IMR-90 (cell line): ENCODE results near the gene VPS13A. TPM values are rescaled to one million over a fixed set of nuclear protein-coding genes. Genes with fewer than 3 reads are reported as not detected.

Experiments
- ATAC-seq: fragments of 200-7000 bp; cut with Tn5 transposase; 2 replicates; pipeline ENCODE4 v1.9.1; 2020; ENCODE audit warnings: low read depth, mild to moderate bottlenecking, moderate library complexity
- BruUV-seq: library from RNA; stranded (reverse); fragments of 400-500 nt; replicated peaks from 2 replicates; lab custom pipeline; 2021; lab: Mats Ljungman, UMichigan
- CTCF ChIA-PET: fragments of 300-600 bp; formaldehyde crosslinking; extraction: SDS; loops from one replicate; lab custom pipeline; 2021; ENCODE audit warnings: antibody characterized with exemption; lab: Yijun Ruan, JAX
- POLR2A ChIA-PET: fragments of 300-600 bp; sonication (Branson Sonifier 250); formaldehyde crosslinking; loops from one replicate; lab custom pipeline; 2022; ENCODE audit warnings: antibody characterized with exemption; ENCODE audit not compliant: unreplicated experiment; lab: Charles Lee
- DNase-seq: peaks from one replicate; pipeline ENCODE4 v3.0.0; 2013
- H2AFZ ChIP-seq: replicated peaks from 2 replicates; pipeline ENCODE3; 2013; ENCODE audit warnings: low read length, mild to moderate bottlenecking; ENCODE audit not compliant: poor library complexity
- H2AK5ac ChIP-seq: 2 replicates; pipeline ENCODE4 v1.6.1; 2013; ENCODE audit warnings: low read depth, low read length, inconsistent platforms
- H2AK9ac ChIP-seq: replicated peaks from 2 replicates; pipeline ENCODE3; 2013; ENCODE audit warnings: mild to moderate bottlenecking, low read depth, low read length, moderate library complexity; ENCODE audit not compliant: poor library complexity
- H2BK120ac ChIP-seq: 2 replicates; pipeline ENCODE4 v1.6.1; 2013; ENCODE audit warnings: low read depth, low read length, inconsistent platforms
- H2BK15ac ChIP-seq: 3 replicates; pipeline ENCODE4 v1.6.1; 2013; ENCODE audit warnings: low read depth, low read length, inconsistent platforms
- H2BK20ac ChIP-seq: 2 replicates; pipeline ENCODE4 v1.6.1; 2013; ENCODE audit warnings: low read depth, mild to moderate bottlenecking, inconsistent platforms, low read length, moderate library complexity
- H2BK5ac ChIP-seq: 2 replicates; pipeline ENCODE4 v1.6.1; 2013; ENCODE audit warnings: mild to moderate bottlenecking, low read depth, low read length, inconsistent platforms; ENCODE audit not compliant: poor library complexity, severe bottlenecking
- H3K14ac ChIP-seq: replicated peaks from 2 replicates; pipeline ENCODE4 v1.6.1; 2013; ENCODE audit warnings: low read depth, low read length, inconsistent platforms
- H3K18ac ChIP-seq: 2 replicates; pipeline ENCODE4 v1.6.1; 2013; ENCODE audit warnings: low read depth, low read length, control low read depth
- H3K23ac ChIP-seq: 2 replicates; pipeline ENCODE4 v1.6.1; 2013; ENCODE audit warnings: low read depth, low read length, inconsistent platforms
- H3K27ac ChIP-seq: 2 replicates; pipeline ENCODE4 v1.5.1; 2013; ENCODE audit warnings: mild to moderate bottlenecking, control low read depth, low read length; ENCODE audit not compliant: insufficient read depth
- H3K27me3 ChIP-seq: 2 replicates; pipeline ENCODE4 v1.6.1; 2013; ENCODE audit warnings: low read length; ENCODE audit not compliant: control insufficient read depth, insufficient read depth
- H3K36me3 ChIP-seq: 2 replicates; pipeline ENCODE4 v1.6.1; 2013; ENCODE audit warnings: low read length, mixed read lengths; ENCODE audit not compliant: control insufficient read depth, insufficient read depth
- H3K4ac ChIP-seq: 2 replicates; pipeline ENCODE4 v1.6.1; 2013; ENCODE audit warnings: low read depth, low read length, inconsistent platforms
- H3K4me1 ChIP-seq: 2 replicates; pipeline ENCODE4 v1.6.1; 2013; ENCODE audit warnings: low read length, mixed read lengths; ENCODE audit not compliant: control insufficient read depth, insufficient read depth
- H3K4me2 ChIP-seq: 2 replicates; pipeline ENCODE4 v1.6.1; 2013; ENCODE audit warnings: low read depth, mild to moderate bottlenecking, control low read depth, low read length, moderate library complexity
- H3K4me3 ChIP-seq: 2 replicates; pipeline ENCODE4 v1.5.1; 2013; ENCODE audit warnings: low read depth, mild to moderate bottlenecking, control low read depth, low read length, moderate library complexity; ENCODE audit not compliant: insufficient read depth
- H3K56ac ChIP-seq: 2 replicates; pipeline ENCODE4 v1.6.1; 2013; ENCODE audit warnings: low read length, inconsistent platforms; ENCODE audit not compliant: insufficient read depth; ENCODE audit errors: extremely low read depth
- H3K79me1 ChIP-seq, 2 experiments: 2 replicates each; pipeline ENCODE4 v1.6.1; 2013; ENCODE audit warnings: low read length in 2 of 2, inconsistent platforms in 1 of 2, low read depth in 1 of 2
- H3K9ac ChIP-seq: 2 replicates; pipeline ENCODE4 v1.6.1; 2013; ENCODE audit warnings: low read depth, low read length, control low read depth
- H3K9me1 ChIP-seq: 2 replicates; pipeline ENCODE4 v1.6.1; 2013; ENCODE audit warnings: low read length, inconsistent platforms; ENCODE audit not compliant: insufficient read depth
- H3K9me3 ChIP-seq: 2 replicates; pipeline ENCODE4 v1.6.1; 2013; ENCODE audit warnings: low read length; ENCODE audit not compliant: control insufficient read depth, insufficient read depth
- H4K20me1 ChIP-seq: 2 replicates; pipeline ENCODE4 v1.6.1; 2013; ENCODE audit warnings: low read length, inconsistent platforms; ENCODE audit not compliant: insufficient read depth
- H4K5ac ChIP-seq: 2 replicates; pipeline ENCODE4 v1.6.1; 2013; ENCODE audit warnings: mild to moderate bottlenecking, low read depth, low read length, control low read depth
- H4K8ac ChIP-seq, 2 experiments: 2 replicates each; pipeline ENCODE4 v1.6.1; 2013; ENCODE audit warnings: low read depth in 2 of 2, low read length in 2 of 2, control low read depth in 1 of 2, inconsistent platforms in 1 of 2
- H4K91ac ChIP-seq: 2 replicates; pipeline ENCODE4 v1.6.1; 2013; ENCODE audit warnings: low read depth, low read length, inconsistent platforms; ENCODE audit not compliant: insufficient read depth
- BHLHE40 ChIP-seq: fragments of 150-350 bp; IDR thresholded peaks from 2 replicates; pipeline ENCODE4 v1.6.1; 2016; ENCODE audit warnings: mild to moderate bottlenecking, low read depth, low read length
- CEBPB ChIP-seq: IDR thresholded peaks from 2 replicates; pipeline ENCODE4 v1.6.1; 2012; ENCODE audit warnings: low read depth, low read length, improper control_type of control experiment
- CHD1 ChIP-seq: IDR thresholded peaks from 2 replicates; pipeline ENCODE4 v1.6.1; 2012; ENCODE audit warnings: low read depth, low read length, improper control_type of control experiment
- ELK1 ChIP-seq: fragments of 150-350 bp; IDR thresholded peaks from 2 replicates; pipeline ENCODE4 v1.6.1; 2016; ENCODE audit warnings: low read depth, mild to moderate bottlenecking, low read length, moderate library complexity, borderline replicate concordance
- FOS ChIP-seq: fragments of 150-350 bp; IDR thresholded peaks from 2 replicates; pipeline ENCODE4 v1.6.1; 2016; ENCODE audit warnings: low read depth, low read length
- MAFK ChIP-seq: IDR thresholded peaks from 2 replicates; pipeline ENCODE4 v1.6.1; 2012; ENCODE audit warnings: low read depth, low read length, improper control_type of control experiment
- MAZ ChIP-seq: IDR thresholded peaks from 2 replicates; pipeline ENCODE4 v1.6.1; 2012; ENCODE audit warnings: low read depth, mild to moderate bottlenecking, low read length, improper control_type of control experiment, moderate library complexity, borderline replicate concordance
- MXI1 ChIP-seq: IDR thresholded peaks from 2 replicates; pipeline ENCODE4 v1.6.1; 2012; ENCODE audit warnings: low read depth, mild to moderate bottlenecking, low read length, moderate library complexity, borderline replicate concordance
- NFE2L2 ChIP-seq: fragments of 150-350 bp; IDR thresholded peaks from 2 replicates; pipeline ENCODE4 v1.6.1; 2016; ENCODE audit warnings: low read depth, mild to moderate bottlenecking, low read length
- POLR2A ChIP-seq: IDR thresholded peaks from 2 replicates; pipeline ENCODE4 v1.6.1; 2012; ENCODE audit warnings: mild to moderate bottlenecking, low read depth, low read length
- RAD21 ChIP-seq: IDR thresholded peaks from 2 replicates; pipeline ENCODE4 v1.6.1; 2012; ENCODE audit warnings: low read length, improper control_type of control experiment
- RCOR1 ChIP-seq: IDR thresholded peaks from 2 replicates; pipeline ENCODE4 v1.6.1; 2012; ENCODE audit warnings: mild to moderate bottlenecking, low read length, improper control_type of control experiment; ENCODE audit not compliant: insufficient replicate concordance
- RFX5 ChIP-seq: IDR thresholded peaks from 2 replicates; pipeline ENCODE4 v1.8.0; 2012; ENCODE audit warnings: low read depth, mild to moderate bottlenecking, low read length, moderate library complexity
- SMC3 ChIP-seq: fragments of 150-350 bp; IDR thresholded peaks from 2 replicates; pipeline ENCODE4 v1.6.1; 2016; ENCODE audit warnings: low read depth, mild to moderate bottlenecking, antibody characterized with exemption, low read length, moderate library complexity
- USF2 ChIP-seq: fragments of 150-350 bp; IDR thresholded peaks from 2 replicates; pipeline ENCODE4 v1.6.1; 2017; ENCODE audit warnings: mild to moderate bottlenecking, antibody characterized with exemption, low read length, low read depth
- WGBS, 2 experiments: methylation state at CpG; one replicate each; pipeline versions ENCODE4 v1.1.5 to v1.1.7; 2013; ENCODE audit warnings: missing lambda C conversion rate in 2 of 2; ENCODE audit not compliant: insufficient read length in 1 of 2; ENCODE audit errors: extremely low coverage in 2 of 2; 5-methylcytosine and 5-hydroxymethylcytosine counted together
- dilution Hi-C: fragments of 300-500 bp; cut with HindIII; formaldehyde crosslinking; loops from one replicate; pipeline ENCODE4 v1.14.3; 2018; ENCODE audit warnings: low sequenced_read_pairs; ENCODE audit not compliant: unreplicated experiment
- in situ Hi-C: fragments of 300-500 bp; cut with MboI; formaldehyde crosslinking; loops from 3 replicates; pipeline ENCODE4 v1.14.3; 2019; ENCODE audit warnings: low sequenced_read_pairs, inconsistent platforms, mixed read lengths
- intact Hi-C: fragments of 100-400 bp; cut with micrococcal nuclease; formaldehyde crosslinking; loops from 2 replicates; pipeline ENCODE4 v1.10.0; 2022
- polyA plus RNA-seq, 3 experiments: library from polyadenylated mRNA; depleted of rRNA; stranded (reverse); fragments of >200 nt; gene quantifications; 2 replicates each; pipeline ENCODE4 v1.2.3, GENCODE V29; 2012; ENCODE audit warnings: low replicate concordance in 1 of 3
- total RNA-seq: library from RNA; depleted of rRNA; stranded (reverse); fragments of >200 nt; gene quantifications from 2 replicates; pipeline ENCODE4 v1.2.3, GENCODE V29; 2012
- TF ChIP-seq, protein P1 (sequence below): conservative IDR thresholded peaks from 2 replicates; pipeline ENCODE4 v1.5.1; 2012; ENCODE audit warnings: mild to moderate bottlenecking, low read depth, low read length, improper control_type of control experiment

The VPS13A gene
- total and polyA plus RNA-seq, 2 of the 4 experiments (the other 2 are of a cell fraction): 10.4 to 26.5 TPM

DNA sequence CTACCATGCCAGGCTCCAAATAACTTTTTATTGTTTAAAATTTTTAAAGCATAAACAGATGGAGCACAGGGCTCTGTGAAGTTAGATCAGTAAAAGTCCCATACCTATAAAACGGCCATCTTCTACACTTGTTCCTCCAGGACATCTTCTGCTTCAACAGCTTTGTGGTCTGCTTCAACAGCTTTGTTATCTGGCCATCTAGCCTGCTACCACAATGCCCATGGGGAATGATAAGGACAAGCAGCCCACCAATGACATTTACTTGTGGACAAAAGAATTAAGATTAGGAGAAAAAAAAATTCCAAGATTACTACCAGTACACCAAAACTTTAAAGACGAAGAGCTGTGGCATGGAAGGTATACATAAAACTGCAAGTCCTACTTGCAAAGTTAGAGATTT is 2.2 kb upstream of the VPS13A start:
- no TSS peak for BruUV-seq
- Histone ChIP-seq H3K4ac (no peak overlapping the region), H3K9ac (no peak overlapping the region), H3K27ac (no peak overlapping the region), H2BK5ac (no peak overlapping the region), H2AK9ac (no peak overlapping the region), H4K91ac (no peak overlapping the region), H3K18ac (no peak overlapping the region), H3K4me1 (no peaks in the 10 kb centered on the region), H3K4me3 (no peak overlapping the region), H2AFZ (no peak overlapping the region), H3K27me3 (peaks cover 4% of the 10 kb centered on the region), H3K36me3 (no peaks in the 10 kb centered on the region), H3K9me1 (no peaks in the 10 kb centered on the region), H3K56ac (no peak overlapping the region), H2BK20ac (no peak overlapping the region), H3K79me1 (peaks cover 10 to 16% of the 10 kb centered on the region in 2 experiments; a peak in 3 of 4 replicates), H2BK120ac (no peak overlapping the region), H3K14ac (no peak overlapping the region), H4K5ac (no peak overlapping the region), H3K23ac (no peak overlapping the region), H2AK5ac (no peak overlapping the region), H4K8ac (no peak overlapping the region), H3K4me2 (no peak overlapping the region), H2BK15ac (no peak overlapping the region), H3K9me3 (no peaks in the 10 kb centered on the region), H4K20me1 (no peaks in the 10 kb centered on the region)
- WGBS, 2 experiments: no CpG with 5 or more reads among the region's 2 CpGs
- no peak for ATAC-seq
- ChIA-PET POLR2A (no interaction called here), CTCF (no interaction called here)
- dilution Hi-C loops: no loop called here
- in situ Hi-C loops: loop anchor here (10.0 kb wide), 1 partner anchor 860 kb away; the partner anchor contains the start of gene GNAQ
- no peak for DNase-seq
- intact Hi-C loops: loop anchor here (5.0 to 10.0 kb wide), 4 partner anchors 242 to 857 kb away; partner anchors contain the start of gene GNAQ
- TF ChIP-seq RFX5 (no peak), MXI1 (no peak), MAFK (no peak), SMC3 (no peak), RAD21 (no peak), NFE2L2 (no peak), BHLHE40 (no peak), FOS (no peak), CEBPB (no peak), ELK1 (no peak), POLR2A (no peak), CHD1 (no peak), USF2 (no peak), RCOR1 (no peak), MAZ (no peak)
- TF ChIP-seq, protein P1, sequence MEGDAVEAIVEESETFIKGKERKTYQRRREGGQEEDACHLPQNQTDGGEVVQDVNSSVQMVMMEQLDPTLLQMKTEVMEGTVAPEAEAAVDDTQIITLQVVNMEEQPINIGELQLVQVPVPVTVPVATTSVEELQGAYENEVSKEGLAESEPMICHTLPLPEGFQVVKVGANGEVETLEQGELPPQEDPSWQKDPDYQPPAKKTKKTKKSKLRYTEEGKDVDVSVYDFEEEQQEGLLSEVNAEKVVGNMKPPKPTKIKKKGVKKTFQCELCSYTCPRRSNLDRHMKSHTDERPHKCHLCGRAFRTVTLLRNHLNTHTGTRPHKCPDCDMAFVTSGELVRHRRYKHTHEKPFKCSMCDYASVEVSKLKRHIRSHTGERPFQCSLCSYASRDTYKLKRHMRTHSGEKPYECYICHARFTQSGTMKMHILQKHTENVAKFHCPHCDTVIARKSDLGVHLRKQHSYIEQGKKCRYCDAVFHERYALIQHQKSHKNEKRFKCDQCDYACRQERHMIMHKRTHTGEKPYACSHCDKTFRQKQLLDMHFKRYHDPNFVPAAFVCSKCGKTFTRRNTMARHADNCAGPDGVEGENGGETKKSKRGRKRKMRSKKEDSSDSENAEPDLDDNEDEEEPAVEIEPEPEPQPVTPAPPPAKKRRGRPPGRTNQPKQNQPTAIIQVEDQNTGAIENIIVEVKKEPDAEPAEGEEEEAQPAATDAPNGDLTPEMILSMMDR: no peak
